ENCODE data around the gene PLCB1.

PLCB1 gene

GRCh38 chr20:8246716-8247115, 114.7 kb downstream of the PLCB1 start:
- peaks cover 8% of the 10 kb centered on the region; the same call in 1 of the 2 replicates for H3K4me1 ChIP-seq (ENCODE audit: insufficient read depth, low read length)
- no peaks in the 10 kb centered on the region for H3K36me3 ChIP-seq (ENCODE audit: insufficient read depth, low read length)
- H3K9me3 ChIP-seq (ENCODE audit: control insufficient read depth, insufficient read depth, low read length) = no peaks in the 10 kb centered on the region
- no peak overlapping the region for H3K9ac ChIP-seq (ENCODE audit: low read depth, low read length)

- H3K36me3 ChIP-seq (ENCODE audit: insufficient read depth, low read length) = no peaks in the 10 kb centered on the region
- no peak overlapping the region for H3K9ac ChIP-seq (ENCODE audit: low read depth, low read length)
- H3K9me3 ChIP-seq (ENCODE audit: control insufficient read depth, insufficient read depth, low read length) = no peaks in the 10 kb centered on the region
- H3K4me1 ChIP-seq (ENCODE audit: insufficient read depth, low read length) = peaks cover 8% of the 10 kb centered on the region; the same call in 1 of the 2 replicates
These were observed 116.0 kb downstream of the PLCB1 start for GRCh38 chr20:8248051-8248450.

- no peaks in the 10 kb centered on the region for H3K9me3 ChIP-seq (ENCODE audit: control insufficient read depth, insufficient read depth, low read length)
- H3K9ac ChIP-seq (ENCODE audit: low read depth, low read length) = no peak overlapping the region
- no peaks in the 10 kb centered on the region for H3K36me3 ChIP-seq (ENCODE audit: insufficient read depth, low read length)
- H3K4me1 ChIP-seq (ENCODE audit: insufficient read depth, low read length) = peaks cover 8% of the 10 kb centered on the region; the same call in 1 of the 2 replicates
These were observed 117.6 kb downstream of the PLCB1 start for GRCh38 chr20:8249634-8250033.

- H3K9me3 ChIP-seq (ENCODE audit: control insufficient read depth, insufficient read depth, low read length) = no peaks in the 10 kb centered on the region
- no peaks in the 10 kb centered on the region for H3K36me3 ChIP-seq (ENCODE audit: insufficient read depth, low read length)
- H3K4me1 ChIP-seq (ENCODE audit: insufficient read depth, low read length) = peaks cover 8% of the 10 kb centered on the region; the same call in 1 of the 2 replicates
- H3K9ac ChIP-seq (ENCODE audit: low read depth, low read length) = no peak overlapping the region
These were observed 118.6 kb downstream of the PLCB1 start for GRCh38 chr20:8250539-8251200.

DNA sequence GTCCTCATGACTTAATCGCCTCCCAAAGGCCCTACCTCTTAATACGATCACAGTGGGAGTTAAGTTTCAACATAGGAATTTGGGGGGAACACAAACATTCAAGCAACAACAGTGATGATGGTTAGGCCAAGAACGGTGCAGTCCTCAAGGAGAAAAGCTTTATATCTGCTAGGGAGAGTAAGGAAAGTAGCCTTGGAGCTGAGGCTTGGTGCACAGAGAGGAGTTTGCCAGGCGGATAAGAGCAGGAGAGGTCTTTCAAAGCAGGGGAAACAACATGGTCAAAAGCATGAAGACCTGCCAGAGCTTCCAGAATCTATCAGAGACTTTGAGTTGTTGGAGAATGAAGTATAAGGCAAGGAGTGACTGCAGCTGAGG, 119.1 kb downstream of the PLCB1 start:
- Histone ChIP-seq H3K9me3 (ENCODE audit: control insufficient read depth, insufficient read depth, low read length) (no peaks in the 10 kb centered on the region), H3K36me3 (ENCODE audit: insufficient read depth, low read length) (no peaks in the 10 kb centered on the region), H3K4me1 (ENCODE audit: insufficient read depth, low read length) (peaks cover 8% of the 10 kb centered on the region; the same call in 1 of the 2 replicates), H3K9ac (ENCODE audit: low read depth, low read length) (no peak overlapping the region)

DNA sequence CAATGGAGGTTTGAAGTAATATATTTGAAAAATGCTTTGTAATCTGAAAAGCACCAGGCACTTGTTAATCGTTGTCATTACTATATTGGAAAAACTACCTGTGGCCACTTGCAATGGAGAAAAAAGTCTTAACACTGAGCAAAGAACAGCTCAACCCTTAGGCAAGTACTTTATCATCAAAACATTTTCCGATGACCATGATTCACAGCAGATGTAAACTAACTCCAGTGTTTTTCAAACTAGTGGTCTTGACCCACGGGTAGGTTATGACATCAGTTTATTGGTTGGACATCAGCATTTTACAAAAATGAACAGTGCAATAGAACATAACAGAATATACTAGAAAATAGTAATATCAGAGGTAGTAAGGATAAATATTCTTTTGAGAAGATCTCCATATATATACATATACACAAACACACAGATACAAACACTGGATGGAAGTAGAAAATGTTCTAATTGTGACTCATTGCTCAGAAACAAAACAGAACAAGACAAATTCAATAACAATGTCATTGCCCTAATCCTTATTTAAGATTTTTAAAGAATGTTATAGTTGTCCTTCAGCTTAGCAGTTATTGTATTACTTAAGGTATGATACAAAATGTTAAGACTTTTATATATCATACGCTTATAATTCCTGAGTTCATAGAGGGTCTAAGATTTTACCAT, 123.0 kb downstream of the PLCB1 start:
- no peaks in the 10 kb centered on the region for H3K36me3 ChIP-seq (ENCODE audit: insufficient read depth, low read length)
- no peak overlapping the region for H3K9ac ChIP-seq (ENCODE audit: low read depth, low read length)

DNA sequence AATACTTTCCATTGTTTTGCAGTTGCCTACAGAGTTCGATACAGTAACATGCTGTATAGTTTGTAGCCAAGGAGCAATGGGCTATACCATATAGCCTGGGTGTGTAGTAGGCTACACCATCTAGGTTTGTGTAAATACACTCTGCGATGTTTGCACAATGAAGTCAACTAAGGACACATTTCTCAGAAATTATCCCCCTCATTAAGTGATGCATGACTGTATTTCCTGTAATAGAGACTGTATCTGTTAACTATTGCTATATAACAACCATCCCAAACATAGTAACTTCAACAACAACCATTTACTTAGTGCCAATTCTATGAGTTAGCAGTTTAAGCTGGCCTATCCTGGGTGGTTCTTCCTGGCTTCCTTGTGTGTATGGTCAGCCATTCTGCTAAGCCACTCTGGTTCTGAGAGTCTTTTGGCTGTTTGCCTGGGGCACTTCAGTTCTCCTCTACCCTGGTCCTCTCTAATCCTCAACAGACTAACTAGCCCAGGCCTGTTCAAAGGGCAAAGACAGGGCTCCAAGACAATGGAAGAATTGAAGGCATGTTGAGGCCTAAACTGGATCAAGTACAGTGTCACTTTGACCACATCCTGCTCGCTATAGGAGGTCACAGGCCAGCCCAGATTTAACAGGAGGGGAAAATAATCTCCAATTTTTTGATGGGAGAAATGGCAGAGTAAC, 124.0 kb downstream of the PLCB1 start:
- Histone ChIP-seq H3K9me3 (ENCODE audit: control insufficient read depth, insufficient read depth, low read length) (no peaks in the 10 kb centered on the region), H3K36me3 (ENCODE audit: insufficient read depth, low read length) (no peaks in the 10 kb centered on the region), H3K9ac (ENCODE audit: low read depth, low read length) (no peak overlapping the region), H3K4me1 (ENCODE audit: insufficient read depth, low read length) (no peaks in the 10 kb centered on the region)

More for the DNA sequence above, 123.0 kb downstream of the PLCB1 start:
- no peaks in the 10 kb centered on the region for H3K4me1 ChIP-seq (ENCODE audit: insufficient read depth, low read length)
- H3K9me3 ChIP-seq (ENCODE audit: control insufficient read depth, insufficient read depth, low read length) = no peaks in the 10 kb centered on the region

DNA sequence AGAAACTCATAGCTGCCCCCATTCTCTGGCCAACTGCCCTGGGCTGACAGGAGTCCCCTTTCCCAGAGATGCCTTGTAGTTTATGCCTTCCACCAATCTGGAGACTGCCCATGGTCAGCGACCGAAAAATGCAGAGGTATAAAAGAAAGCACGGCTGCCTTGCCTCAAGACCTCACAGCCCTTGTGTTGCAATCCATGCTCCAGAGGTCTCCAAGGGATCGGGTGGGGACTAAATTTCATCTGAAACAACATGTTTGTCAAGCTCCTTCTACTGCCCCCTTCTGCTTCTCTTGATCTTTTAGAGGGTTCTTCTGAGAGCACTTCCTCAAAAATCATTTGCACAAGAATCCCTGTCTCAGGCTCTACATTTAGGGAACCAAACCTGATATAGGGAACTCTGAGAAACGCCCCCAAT, 128.8 kb downstream of the PLCB1 start:
- no peaks in the 10 kb centered on the region for H3K4me1 ChIP-seq (ENCODE audit: insufficient read depth, low read length)
- H3K36me3 ChIP-seq (ENCODE audit: insufficient read depth, low read length) = no peaks in the 10 kb centered on the region
- H3K9me3 ChIP-seq (ENCODE audit: control insufficient read depth, insufficient read depth, low read length) = no peaks in the 10 kb centered on the region
- H3K9ac ChIP-seq (ENCODE audit: low read depth, low read length) = no peak overlapping the region

DNA sequence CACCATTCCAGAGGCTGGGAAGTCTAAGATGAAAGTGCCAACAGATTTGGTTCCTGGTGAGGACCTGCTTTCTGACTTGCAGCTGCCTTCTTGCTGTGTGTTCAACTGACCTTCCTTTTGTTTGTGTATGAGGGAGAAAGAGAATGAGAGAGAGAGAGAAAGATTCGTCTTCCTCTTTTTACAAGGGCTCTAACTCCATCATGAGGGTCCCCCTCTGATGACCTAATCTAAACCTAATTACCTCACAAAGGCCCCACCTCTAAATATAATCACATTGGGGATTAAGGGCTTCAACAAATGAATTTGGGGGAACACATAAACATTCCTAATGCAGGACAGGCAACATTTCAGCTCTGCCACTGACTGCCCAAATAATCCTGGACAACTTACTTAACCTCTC, 130.7 kb downstream of the PLCB1 start:
- Histone ChIP-seq H3K9me3 (ENCODE audit: control insufficient read depth, insufficient read depth, low read length) (no peaks in the 10 kb centered on the region), H3K4me1 (ENCODE audit: insufficient read depth, low read length) (no peaks in the 10 kb centered on the region), H3K36me3 (ENCODE audit: insufficient read depth, low read length) (no peaks in the 10 kb centered on the region), H3K9ac (ENCODE audit: low read depth, low read length) (no peak overlapping the region)

DNA sequence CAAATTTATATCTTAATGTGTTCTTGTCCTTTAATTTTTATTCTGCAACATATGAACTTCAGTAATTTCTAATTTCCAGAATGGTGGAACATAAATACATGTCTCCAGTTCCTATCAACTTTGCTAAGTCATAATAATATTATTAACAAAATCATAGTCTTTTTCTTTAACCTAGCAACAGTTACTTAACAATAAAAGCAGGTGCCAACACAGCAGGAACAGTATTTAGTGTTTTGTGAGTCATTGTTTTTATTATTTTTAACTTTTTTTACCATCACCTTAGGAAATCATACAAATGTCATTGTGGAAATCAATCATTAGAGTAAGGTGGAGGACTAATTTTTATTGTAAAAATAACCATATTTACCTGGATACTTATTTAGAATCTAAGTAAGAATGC, 133.5 kb downstream of the PLCB1 start:
- no peaks in the 10 kb centered on the region for H3K4me1 ChIP-seq (ENCODE audit: insufficient read depth, low read length)
- no peaks in the 10 kb centered on the region for H3K9me3 ChIP-seq (ENCODE audit: control insufficient read depth, insufficient read depth, low read length)
- no peaks in the 10 kb centered on the region for H3K36me3 ChIP-seq (ENCODE audit: insufficient read depth, low read length)
- H3K9ac ChIP-seq (ENCODE audit: low read depth, low read length) = no peak overlapping the region

GRCh38 chr20:8267009-8267408, 134.9 kb downstream of the PLCB1 start:
- Histone ChIP-seq H3K4me1 (ENCODE audit: insufficient read depth, low read length) (no peaks in the 10 kb centered on the region), H3K9me3 (ENCODE audit: control insufficient read depth, insufficient read depth, low read length) (no peaks in the 10 kb centered on the region), H3K36me3 (ENCODE audit: insufficient read depth, low read length) (no peaks in the 10 kb centered on the region), H3K9ac (ENCODE audit: low read depth, low read length) (no peak overlapping the region)

DNA sequence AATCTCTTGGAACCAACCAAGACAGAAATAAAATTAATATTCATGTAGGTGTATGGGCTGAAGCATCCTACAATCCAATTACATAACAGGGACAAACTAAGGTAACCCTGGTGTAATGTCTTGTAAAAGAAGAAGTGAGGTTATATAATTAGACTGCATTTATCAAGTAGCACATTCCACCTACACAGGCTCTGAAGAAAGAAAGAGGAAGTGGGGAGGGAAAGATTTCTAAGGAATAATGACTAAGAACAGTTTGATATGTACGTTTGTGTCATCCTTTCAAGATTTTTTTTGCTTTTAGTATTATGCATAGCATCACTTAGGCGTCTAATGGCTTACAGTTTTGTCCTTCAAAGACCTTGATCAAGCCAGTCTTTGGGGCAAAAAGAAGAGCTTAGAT, 139.7 kb downstream of the PLCB1 start:
- Histone ChIP-seq H3K9ac (ENCODE audit: low read depth, low read length) (no peak overlapping the region), H3K4me1 (ENCODE audit: insufficient read depth, low read length) (no peaks in the 10 kb centered on the region), H3K9me3 (ENCODE audit: control insufficient read depth, insufficient read depth, low read length) (no peaks in the 10 kb centered on the region), H3K36me3 (ENCODE audit: insufficient read depth, low read length) (no peaks in the 10 kb centered on the region)

- no peaks in the 10 kb centered on the region for H3K9me3 ChIP-seq (ENCODE audit: control insufficient read depth, insufficient read depth, low read length)
- H3K9ac ChIP-seq (ENCODE audit: low read depth, low read length) = no peak overlapping the region
- no peaks in the 10 kb centered on the region for H3K36me3 ChIP-seq (ENCODE audit: insufficient read depth, low read length)
- no peaks in the 10 kb centered on the region for H3K4me1 ChIP-seq (ENCODE audit: insufficient read depth, low read length)
These were observed 140.7 kb downstream of the PLCB1 start for GRCh38 chr20:8272766-8273165.

GRCh38 chr20:8284902-8285301, 152.8 kb downstream of the PLCB1 start:
- Histone ChIP-seq H3K9me3 (ENCODE audit: control insufficient read depth, insufficient read depth, low read length) (no peaks in the 10 kb centered on the region), H3K9ac (ENCODE audit: low read depth, low read length) (no peak overlapping the region), H3K4me1 (ENCODE audit: insufficient read depth, low read length) (no peaks in the 10 kb centered on the region), H3K36me3 (ENCODE audit: insufficient read depth, low read length) (no peaks in the 10 kb centered on the region)

DNA sequence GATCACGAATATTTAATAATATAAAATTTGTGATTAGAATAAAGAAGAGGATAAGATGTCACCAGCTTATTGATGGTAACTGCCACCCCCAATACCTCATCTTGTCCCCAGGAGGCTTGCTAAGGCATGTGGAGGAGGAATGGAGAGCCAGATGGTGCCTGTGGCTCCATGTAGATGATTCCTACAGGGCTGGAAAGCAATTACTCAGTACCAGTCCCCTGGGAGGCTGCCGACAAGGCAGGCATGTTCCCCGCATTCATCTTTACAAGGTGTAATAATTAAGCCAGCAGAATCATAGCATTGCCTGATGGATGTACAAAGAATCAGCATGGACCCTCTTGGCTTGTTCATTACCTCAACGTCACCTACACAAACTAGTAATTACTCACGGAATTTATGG, 155.3 kb downstream of the PLCB1 start:
- H3K36me3 ChIP-seq (ENCODE audit: insufficient read depth, low read length) = no peaks in the 10 kb centered on the region
- H3K4me1 ChIP-seq (ENCODE audit: insufficient read depth, low read length) = no peaks in the 10 kb centered on the region
- no peak overlapping the region for H3K9ac ChIP-seq (ENCODE audit: low read depth, low read length)
- H3K9me3 ChIP-seq (ENCODE audit: control insufficient read depth, insufficient read depth, low read length) = no peaks in the 10 kb centered on the region

Measured in ES-I3 (cell line).